Measurements from ENCODE around the gene PIPOX. TPM values are rescaled to one million over a fixed set of nuclear protein-coding genes. Genes with fewer than 3 reads are reported as not detected.

The PIPOX gene
- total RNA-seq, 1 donor from 2014 or later, result 1.8 TPM

DNA sequence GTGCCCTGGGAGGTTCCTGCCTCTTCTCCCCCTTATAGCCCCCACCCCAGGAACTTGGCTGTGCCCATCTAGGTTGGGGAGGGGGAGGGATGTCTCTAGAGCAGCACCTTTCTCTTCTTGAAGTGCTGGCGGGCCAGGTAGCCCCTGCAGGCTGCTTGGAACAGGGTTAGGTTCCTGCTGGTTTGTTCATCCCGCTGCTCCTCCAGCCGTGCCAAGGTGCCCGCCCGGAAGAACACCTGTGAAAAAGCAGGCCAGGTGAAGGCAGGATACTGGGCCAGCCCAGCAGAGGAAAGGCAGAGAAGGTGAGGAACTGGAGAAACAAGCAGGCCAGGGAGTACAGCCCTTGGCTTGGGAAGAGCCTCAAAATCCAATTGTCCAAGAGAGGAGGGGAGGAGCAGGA lies 56.6 kb downstream of the PIPOX start:
- no peak overlapping the region for H3K9ac ChIP-seq (ENCODE audit: low read length)
- H3K4me1 ChIP-seq (ENCODE audit: insufficient read depth, low read length), result no peaks in the 10 kb centered on the region
- no peaks in the 10 kb centered on the region for H3K79me2 ChIP-seq (ENCODE audit: insufficient read depth, low read length)
- Mint-ChIP-seq H3K4me1 (ENCODE audit: low read depth, unreplicated experiment) (peaks cover 3% of the 10 kb centered on the region), H3K27me3 (ENCODE audit: low read depth, unreplicated experiment) (peaks cover 2% of the 10 kb centered on the region), H3K36me3 (ENCODE audit: low read depth, unreplicated experiment) (peaks cover 37% of the 10 kb centered on the region), H3K4me3 (ENCODE audit: unreplicated experiment) (no peak overlapping the region), H3K9me3 (ENCODE audit: unreplicated experiment) (no peaks in the 10 kb centered on the region), H3K27ac (ENCODE audit: unreplicated experiment) (no peak overlapping the region)
- TF ChIP-seq, protein P1, sequence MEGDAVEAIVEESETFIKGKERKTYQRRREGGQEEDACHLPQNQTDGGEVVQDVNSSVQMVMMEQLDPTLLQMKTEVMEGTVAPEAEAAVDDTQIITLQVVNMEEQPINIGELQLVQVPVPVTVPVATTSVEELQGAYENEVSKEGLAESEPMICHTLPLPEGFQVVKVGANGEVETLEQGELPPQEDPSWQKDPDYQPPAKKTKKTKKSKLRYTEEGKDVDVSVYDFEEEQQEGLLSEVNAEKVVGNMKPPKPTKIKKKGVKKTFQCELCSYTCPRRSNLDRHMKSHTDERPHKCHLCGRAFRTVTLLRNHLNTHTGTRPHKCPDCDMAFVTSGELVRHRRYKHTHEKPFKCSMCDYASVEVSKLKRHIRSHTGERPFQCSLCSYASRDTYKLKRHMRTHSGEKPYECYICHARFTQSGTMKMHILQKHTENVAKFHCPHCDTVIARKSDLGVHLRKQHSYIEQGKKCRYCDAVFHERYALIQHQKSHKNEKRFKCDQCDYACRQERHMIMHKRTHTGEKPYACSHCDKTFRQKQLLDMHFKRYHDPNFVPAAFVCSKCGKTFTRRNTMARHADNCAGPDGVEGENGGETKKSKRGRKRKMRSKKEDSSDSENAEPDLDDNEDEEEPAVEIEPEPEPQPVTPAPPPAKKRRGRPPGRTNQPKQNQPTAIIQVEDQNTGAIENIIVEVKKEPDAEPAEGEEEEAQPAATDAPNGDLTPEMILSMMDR (IDR thresholded peaks at IDR 0.05; ENCODE audit: insufficient read depth, low read depth, low read length), result no peak
- no peak for TF ChIP-seq EZH2 (IDR thresholded peaks at IDR 0.05; ENCODE audit: insufficient read depth, low read length)
- no peak overlapping the region for H2AFZ ChIP-seq (ENCODE audit: low read depth, low read length)
- H3K9me3 ChIP-seq (ENCODE audit: insufficient read depth, low read depth, low read length), result no peaks in the 10 kb centered on the region
- no peaks in the 10 kb centered on the region for H3K27me3 ChIP-seq (ENCODE audit: insufficient read depth, low read length)
- no peak overlapping the region for H3K27ac ChIP-seq (ENCODE audit: low read depth, low read length)
- FAIRE-seq (no peak), DNase-seq (ENCODE audit: low read depth) (no peak)
- no peak overlapping the region for H3K4me3 ChIP-seq (ENCODE audit: insufficient read depth, low read depth, low read length)
- no peaks in the 10 kb centered on the region for H3K36me3 ChIP-seq (ENCODE audit: insufficient read depth, low read length)
- no peak overlapping the region for H3K4me2 ChIP-seq (ENCODE audit: low read length)
- H4K20me1 ChIP-seq (ENCODE audit: insufficient read depth, low read length), result peaks cover 3% of the 10 kb centered on the region

DNA sequence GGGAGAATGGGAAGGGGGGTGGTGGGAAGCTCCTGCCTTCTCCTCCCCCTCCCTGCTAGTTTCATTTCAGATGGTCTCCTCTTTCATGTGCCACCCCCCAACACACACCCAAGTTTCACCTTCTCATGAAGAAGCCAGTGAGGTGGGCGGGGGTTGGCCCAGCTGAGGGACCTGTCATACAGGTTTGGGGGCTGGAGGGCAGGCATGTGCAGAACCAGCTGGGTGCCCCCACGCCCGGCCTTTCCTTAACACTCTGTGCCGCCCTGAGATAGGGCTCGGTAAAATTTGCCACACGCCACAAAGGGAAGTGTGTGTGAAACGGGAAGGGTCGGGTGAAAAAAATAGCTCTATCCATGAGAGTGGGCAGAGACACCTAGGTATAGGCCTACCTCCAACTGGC lies 57.4 kb downstream of the PIPOX start:
- peaks cover 38% of the 10 kb centered on the region for H3K36me3 Mint-ChIP-seq (ENCODE audit: low read depth, unreplicated experiment)
- no peak for DNase-seq (ENCODE audit: low read depth)
- Histone ChIP-seq H3K79me2 (ENCODE audit: insufficient read depth, low read length) (no peaks in the 10 kb centered on the region), H3K36me3 (ENCODE audit: insufficient read depth, low read length) (no peaks in the 10 kb centered on the region), H3K4me2 (ENCODE audit: low read length) (no peak overlapping the region), H3K27ac (ENCODE audit: low read depth, low read length) (no peak overlapping the region), H4K20me1 (ENCODE audit: insufficient read depth, low read length) (peaks cover 3% of the 10 kb centered on the region), H2AFZ (ENCODE audit: low read depth, low read length) (no peak overlapping the region), H3K9ac (ENCODE audit: low read length) (no peak overlapping the region), H3K9me3 (ENCODE audit: insufficient read depth, low read depth, low read length) (no peaks in the 10 kb centered on the region), H3K4me3 (ENCODE audit: insufficient read depth, low read depth, low read length) (no peak overlapping the region), H3K27me3 (ENCODE audit: insufficient read depth, low read length) (no peaks in the 10 kb centered on the region), H3K4me1 (ENCODE audit: insufficient read depth, low read length) (no peaks in the 10 kb centered on the region)
- peaks cover 2% of the 10 kb centered on the region for H3K27me3 Mint-ChIP-seq (ENCODE audit: low read depth, unreplicated experiment)
- no peaks in the 10 kb centered on the region for H3K9me3 Mint-ChIP-seq (ENCODE audit: unreplicated experiment)
- H3K4me1 Mint-ChIP-seq (ENCODE audit: low read depth, unreplicated experiment), result peaks cover 3% of the 10 kb centered on the region
- TF ChIP-seq, protein P1 (IDR thresholded peaks at IDR 0.05; ENCODE audit: insufficient read depth, low read depth, low read length), result no peak
- H3K27ac Mint-ChIP-seq (ENCODE audit: unreplicated experiment), result no peak overlapping the region
- no peak for FAIRE-seq
- H3K4me3 Mint-ChIP-seq (ENCODE audit: unreplicated experiment), result no peak overlapping the region

DNA sequence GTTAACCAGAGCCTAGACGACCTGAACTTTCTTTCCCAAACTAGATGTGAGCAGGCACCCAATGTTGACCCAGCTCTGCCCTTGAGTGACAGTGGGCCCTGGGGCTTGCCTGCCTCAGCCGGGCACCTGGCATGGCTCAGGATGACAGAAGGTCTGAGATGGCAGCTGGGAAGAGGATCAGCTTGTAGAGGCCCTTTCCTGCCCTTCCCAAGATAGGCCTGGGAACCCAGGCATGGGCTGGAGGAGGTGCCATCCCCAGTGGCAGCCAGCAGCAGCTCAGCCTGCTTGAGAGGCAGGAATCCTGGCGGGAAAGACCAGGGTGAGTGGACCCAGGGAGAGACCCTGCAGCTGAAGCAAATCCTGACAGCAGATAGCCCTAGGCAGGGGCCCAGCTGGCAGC lies 59.1 kb downstream of the PIPOX start:
- Mint-ChIP-seq H3K4me1 (ENCODE audit: low read depth, unreplicated experiment) (peaks cover 5% of the 10 kb centered on the region), H3K27ac (ENCODE audit: unreplicated experiment) (no peak overlapping the region), H3K36me3 (ENCODE audit: low read depth, unreplicated experiment) (peaks cover 38% of the 10 kb centered on the region), H3K9me3 (ENCODE audit: unreplicated experiment) (no peaks in the 10 kb centered on the region), H3K4me3 (ENCODE audit: unreplicated experiment) (no peak overlapping the region), H3K27me3 (ENCODE audit: low read depth, unreplicated experiment) (peaks cover 2% of the 10 kb centered on the region)
- Histone ChIP-seq H3K36me3 (ENCODE audit: insufficient read depth, low read length) (no peaks in the 10 kb centered on the region), H3K4me1 (ENCODE audit: insufficient read depth, low read length) (no peaks in the 10 kb centered on the region), H3K27me3 (ENCODE audit: insufficient read depth, low read length) (no peaks in the 10 kb centered on the region), H3K4me2 (ENCODE audit: low read length) (no peak overlapping the region), H3K27ac (ENCODE audit: low read depth, low read length) (no peak overlapping the region), H3K9me3 (ENCODE audit: insufficient read depth, low read depth, low read length) (no peaks in the 10 kb centered on the region), H3K79me2 (ENCODE audit: insufficient read depth, low read length) (no peaks in the 10 kb centered on the region), H4K20me1 (ENCODE audit: insufficient read depth, low read length) (peaks cover 3% of the 10 kb centered on the region), H3K4me3 (ENCODE audit: insufficient read depth, low read depth, low read length) (no peak overlapping the region), H3K9ac (ENCODE audit: low read length) (no peak overlapping the region), H2AFZ (ENCODE audit: low read depth, low read length) (no peak overlapping the region)
- FAIRE-seq (no peak), DNase-seq (ENCODE audit: low read depth) (no peak)
- TF ChIP-seq EZH2 (IDR thresholded peaks at IDR 0.05; ENCODE audit: insufficient read depth, low read length), result no peak
- TF ChIP-seq, protein P1 (IDR thresholded peaks at IDR 0.05; ENCODE audit: insufficient read depth, low read depth, low read length), result no peak

Data from astrocyte (in vitro differentiated cells and primary cell).